ENCODE measurements around the gene SPHK2. TPM values are rescaled to one million over a fixed set of nuclear protein-coding genes. Genes with fewer than 3 reads are reported as not detected.

The SPHK2 gene
- polyA plus RNA-seq, 3 donors: 8.5 to 9.4 (median 9.1) TPM

DNA sequence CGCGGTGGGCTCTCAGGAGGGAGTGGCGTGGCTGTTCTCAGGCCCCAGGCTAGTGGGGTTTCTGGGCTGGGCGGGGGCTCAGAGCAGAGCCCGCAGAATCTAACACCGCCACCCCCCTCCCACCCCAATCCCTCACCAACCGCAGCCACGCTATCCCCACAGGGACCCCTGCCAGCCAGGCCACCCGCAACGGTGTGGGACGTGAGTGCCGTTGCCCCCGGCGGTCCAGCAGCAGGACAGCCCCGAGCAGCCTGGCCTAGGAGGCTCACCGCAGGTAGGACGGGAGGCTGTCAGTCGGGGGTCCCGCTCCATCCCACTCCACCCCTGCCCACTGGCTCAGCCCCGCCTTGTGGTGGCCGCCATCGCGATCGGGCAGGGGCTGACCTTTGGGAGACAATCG lies 53.7 kb downstream of the SPHK2 start, which contains the start of gene NTN5:
TSS of gene NTN5 (minus strand) at position 24 of the 400 bp plus-strand sequence. CDS start 2,031 bp downstream, outside the sequence.
- Histone ChIP-seq H3K9me3 (replicated peaks in 1 of 2; ENCODE audit: control insufficient read depth in 1 of 2, insufficient read depth in 1 of 2, low read length in 2 of 2) (no peaks in the 10 kb centered on the region), H3K27ac (ENCODE audit: low read depth in 1 of 2, low read length in 2 of 2) (no peak within 1 kb of the TSS), H3K36me3 (replicated peaks in 1 of 2; ENCODE audit: control insufficient read depth in 1 of 2, insufficient read depth in 2 of 2, low read length in 2 of 2) (no peaks in the 10 kb centered on the region), H4K20me1 (ENCODE audit: insufficient read depth, low read length) (no peaks in the 10 kb centered on the region), H3K4me2 (replicated peaks; ENCODE audit: extremely low read depth, low read length, poor library complexity, severe bottlenecking) (no peak within 1 kb of the TSS), H2AFZ (ENCODE audit: insufficient read depth, low read depth, low read length, poor library complexity, severe bottlenecking) (no peak within 1 kb of the TSS), H3K79me2 (ENCODE audit: insufficient read depth, low read length) (no peaks in the 10 kb centered on the region), H3K4me3 (replicated peaks in 1 of 3; ENCODE audit: low read depth in 2 of 3, low read length in 3 of 3) (no peak within 1 kb of the TSS), H3K9ac (ENCODE audit: insufficient read depth, low read length, poor library complexity, severe bottlenecking) (no peak within 1 kb of the TSS), H3K27me3 (ENCODE audit: control insufficient read depth in 2 of 2, insufficient read depth in 2 of 2, low read length in 2 of 2) (no peaks in the 10 kb centered on the region), H3K4me1 (ENCODE audit: control insufficient read depth in 1 of 2, insufficient read depth in 2 of 2, low read length in 2 of 2) (peaks cover 0 to 7% of the 10 kb centered on the region in 2 donors)
- Mint-ChIP-seq H3K27ac (no peak within 1 kb of the TSS), H3K27me3 (ENCODE audit: low read depth in 3 of 3) (peaks cover 2 to 4% (median 3%) of the 10 kb centered on the region in 3 donors), H3K9me3 (peaks cover 0 to 7% (median 5%) of the 10 kb centered on the region in 7 donors), H3K36me3 (no peaks in the 10 kb centered on the region), H3K4me3 (no peak within 1 kb of the TSS), H3K4me1 (peaks cover 8% of the 10 kb centered on the region)
- TF ChIP-seq, protein P1, sequence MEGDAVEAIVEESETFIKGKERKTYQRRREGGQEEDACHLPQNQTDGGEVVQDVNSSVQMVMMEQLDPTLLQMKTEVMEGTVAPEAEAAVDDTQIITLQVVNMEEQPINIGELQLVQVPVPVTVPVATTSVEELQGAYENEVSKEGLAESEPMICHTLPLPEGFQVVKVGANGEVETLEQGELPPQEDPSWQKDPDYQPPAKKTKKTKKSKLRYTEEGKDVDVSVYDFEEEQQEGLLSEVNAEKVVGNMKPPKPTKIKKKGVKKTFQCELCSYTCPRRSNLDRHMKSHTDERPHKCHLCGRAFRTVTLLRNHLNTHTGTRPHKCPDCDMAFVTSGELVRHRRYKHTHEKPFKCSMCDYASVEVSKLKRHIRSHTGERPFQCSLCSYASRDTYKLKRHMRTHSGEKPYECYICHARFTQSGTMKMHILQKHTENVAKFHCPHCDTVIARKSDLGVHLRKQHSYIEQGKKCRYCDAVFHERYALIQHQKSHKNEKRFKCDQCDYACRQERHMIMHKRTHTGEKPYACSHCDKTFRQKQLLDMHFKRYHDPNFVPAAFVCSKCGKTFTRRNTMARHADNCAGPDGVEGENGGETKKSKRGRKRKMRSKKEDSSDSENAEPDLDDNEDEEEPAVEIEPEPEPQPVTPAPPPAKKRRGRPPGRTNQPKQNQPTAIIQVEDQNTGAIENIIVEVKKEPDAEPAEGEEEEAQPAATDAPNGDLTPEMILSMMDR (IDR thresholded peaks at IDR 0.05): no peak
- intact Hi-C loops (cut with micrococcal nuclease): no loop called here
- DNase-seq: no peak
- 94% methylated on average over 21 of the region's 25 CpGs for WGBS (ENCODE audit: insufficient coverage)

DNA sequence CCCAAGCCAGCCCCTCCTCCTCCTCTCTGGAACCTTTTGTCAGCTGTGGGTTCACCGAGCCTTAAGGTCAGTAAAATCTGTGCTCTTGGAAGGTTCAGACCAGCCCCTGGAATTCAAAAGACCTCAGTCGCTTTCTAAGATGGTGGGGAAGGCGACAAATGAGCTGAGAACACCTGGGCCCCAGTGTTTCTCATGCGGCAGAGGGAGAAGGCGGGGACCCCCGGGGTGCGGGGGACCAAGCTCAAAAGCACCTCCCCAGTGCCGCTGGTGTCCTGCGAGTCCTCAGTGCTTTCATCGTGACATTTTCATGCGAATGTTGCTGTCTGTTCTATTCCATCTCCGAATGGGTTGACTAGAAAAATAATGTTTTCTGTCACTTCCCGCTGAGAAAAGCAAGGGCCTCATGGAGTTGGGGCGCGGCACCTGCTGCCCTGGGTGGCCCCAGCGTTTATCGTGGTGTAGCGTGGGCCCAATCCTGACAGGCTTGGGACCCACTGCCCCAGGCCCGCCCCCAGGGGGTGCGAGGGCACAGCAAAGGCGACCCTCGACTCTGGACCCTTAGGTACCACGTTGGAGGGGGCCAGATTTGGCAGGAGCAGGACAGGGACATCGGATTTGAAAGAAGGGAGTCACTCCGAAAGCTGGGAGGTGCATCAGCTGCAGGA lies 54.3 kb downstream of the SPHK2 start:
- Histone ChIP-seq H3K4me1 (ENCODE audit: control insufficient read depth in 1 of 2, insufficient read depth in 2 of 2, low read length in 2 of 2) (peaks cover 0 to 7% of the 10 kb centered on the region in 2 donors), H3K4me2 (replicated peaks; ENCODE audit: extremely low read depth, low read length, poor library complexity, severe bottlenecking) (no peak overlapping the region), H3K9ac (ENCODE audit: insufficient read depth, low read length, poor library complexity, severe bottlenecking) (no peak overlapping the region), H3K4me3 (replicated peaks in 1 of 3; ENCODE audit: low read depth in 2 of 3, low read length in 3 of 3) (no peak overlapping the region), H2AFZ (ENCODE audit: insufficient read depth, low read depth, low read length, poor library complexity, severe bottlenecking) (no peak overlapping the region), H3K9me3 (replicated peaks in 1 of 2; ENCODE audit: control insufficient read depth in 1 of 2, insufficient read depth in 1 of 2, low read length in 2 of 2) (no peaks in the 10 kb centered on the region), H4K20me1 (ENCODE audit: insufficient read depth, low read length) (no peaks in the 10 kb centered on the region), H3K79me2 (ENCODE audit: insufficient read depth, low read length) (no peaks in the 10 kb centered on the region), H3K36me3 (replicated peaks in 1 of 2; ENCODE audit: control insufficient read depth in 1 of 2, insufficient read depth in 2 of 2, low read length in 2 of 2) (no peaks in the 10 kb centered on the region), H3K27me3 (ENCODE audit: control insufficient read depth in 2 of 2, insufficient read depth in 2 of 2, low read length in 2 of 2) (no peaks in the 10 kb centered on the region), H3K27ac (ENCODE audit: low read depth in 1 of 2, low read length in 2 of 2) (no peak overlapping the region)
- Mint-ChIP-seq H3K36me3 (no peaks in the 10 kb centered on the region), H3K4me3 (no peak overlapping the region), H3K4me1 (peaks cover 8% of the 10 kb centered on the region), H3K9me3 (peaks cover 0 to 7% (median 5%) of the 10 kb centered on the region in 7 donors), H3K27me3 (ENCODE audit: low read depth in 3 of 3) (peaks cover 2 to 4% (median 3%) of the 10 kb centered on the region in 3 donors), H3K27ac (no peak overlapping the region)
- DNase-seq: no peak
- intact Hi-C loops (cut with micrococcal nuclease): no loop called here
- WGBS (ENCODE audit: insufficient coverage): 85% methylated on average over 25 of the region's 25 CpGs
- TF ChIP-seq, protein P1 (IDR thresholded peaks at IDR 0.05): no peak
